Esophagus squamous epithelium (tissue), 5 donors: ENCODE results near the gene SPECC1L. TPM values are rescaled to one million over a fixed set of nuclear protein-coding genes. Genes with fewer than 3 reads are reported as not detected.

ENCODE experiments used
- DNase-seq: peaks from one replicate; lab custom pipeline; 2025; lab: John Stamatoyannopoulos, UW
- H3K27ac ChIP-seq, 4 donors: fragments of 200-600 bp; sonication (generic); one replicate each; pipeline ENCODE4 v1.5.1; 2016 to 2019; ENCODE audit warnings: mild to moderate bottlenecking in 1 of 4
- H3K27me3 ChIP-seq, 4 donors: fragments of 200-600 bp; sonication (generic); 1 replicate in 3 of 4; 2 replicates in 1 of 4; pipeline versions ENCODE4 v1.5.1 to v1.6.0; 2017 to 2021; ENCODE audit warnings: antibody characterized with exemption in 1 of 4
- H3K36me3 ChIP-seq, 3 donors: fragments of 200-600 bp; sonication (generic); one replicate each; pipeline ENCODE4 v1.5.1; 2016 to 2019
- H3K4me1 ChIP-seq, 3 donors: fragments of 200-600 bp; sonication (generic); one replicate each; pipeline ENCODE4 v1.5.1; 2017 to 2019
- H3K4me3 ChIP-seq, 4 donors: fragments of 200-600 bp; sonication (generic); 1 replicate in 3 of 4; 2 replicates in 1 of 4; pipeline ENCODE4 v1.5.1; 2016 to 2019; ENCODE audit warnings: mild to moderate bottlenecking in 2 of 4, moderate library complexity in 1 of 4
- H3K9me3 ChIP-seq, 3 donors: fragments of 200-600 bp; sonication (generic); one replicate each; pipeline ENCODE4 v1.5.1; 2016 to 2019
- CTCF ChIP-seq, 6 experiments: fragments of 450-650 bp in 4 of 6; fragments of 200-600 bp in 2 of 6; sonication (generic) in 2 of 6; IDR thresholded peaks; one replicate each; pipeline ENCODE4 v1.5.1; 2016 to 2019; ENCODE audit warnings: antibody characterized with exemption in 6 of 6, mild to moderate bottlenecking in 4 of 6, moderate library complexity in 4 of 6
- POLR2A ChIP-seq, 4 donors: fragments of 450-650 bp; IDR thresholded peaks; one replicate each; pipeline ENCODE4 v1.6.1; 2017; ENCODE audit warnings: antibody characterized with exemption in 4 of 4, mild to moderate bottlenecking in 4 of 4, moderate library complexity in 3 of 4
- WGBS, 2 donors: methylation state at CpG; one replicate each; pipeline ENCODE4 v1.1.5; 2018; 5-methylcytosine and 5-hydroxymethylcytosine counted together
- intact Hi-C: fragments of 100-400 bp; cut with DNase I; formaldehyde crosslinking; loops from one replicate; pipeline ENCODE4 v1.15.0; 2022
- total RNA-seq, 4 donors: library from RNA; depleted of rRNA; stranded (reverse); fragments of >200 nt; gene quantifications; one replicate each; pipeline ENCODE4 v1.1.0, GENCODE V29; 2016
- donor health status: DM: yes; HTN: yes; CAD: no.

The SPECC1L gene
- total RNA-seq, 4 donors from 2014 or later = 21.4 to 31.9 (median 27.7) TPM

- Histone ChIP-seq H3K36me3 (peaks cover 8 to 77% (median 16%) of the 10 kb centered on the region in 3 donors), H3K4me1 (peaks cover 0 to 7% (median 0%) of the 10 kb centered on the region in 3 donors), H3K9me3 (no peaks in the 10 kb centered on the region), H3K4me3 (no peak overlapping the region), H3K27me3 (no peaks in the 10 kb centered on the region), H3K27ac (no peak overlapping the region)
- TF ChIP-seq CTCF (IDR thresholded peaks at IDR 0.05) (no peak), POLR2A (IDR thresholded peaks at IDR 0.05) (no peak)
- 100% methylated on average over 2 of the region's 9 CpGs for WGBS, 2 donors
- no peak for DNase-seq
- intact Hi-C loops = no loop called here
These were observed 142.6 kb downstream of the SPECC1L start for GRCh38 chr22:24413271-24413670.

- Histone ChIP-seq H3K27me3 (no peaks in the 10 kb centered on the region), H3K9me3 (no peaks in the 10 kb centered on the region), H3K27ac (no peak overlapping the region), H3K36me3 (peaks cover 8 to 73% (median 16%) of the 10 kb centered on the region in 3 donors), H3K4me3 (no peak overlapping the region), H3K4me1 (peaks cover 2 to 6% (median 3%) of the 10 kb centered on the region in 3 donors)
- intact Hi-C loops = no loop called here
- 80 to 81% methylated on average over 15 to 17 of the region's 18 CpGs for WGBS, 2 donors
- DNase-seq = no peak
- TF ChIP-seq CTCF (IDR thresholded peaks at IDR 0.05) (no peak), POLR2A (IDR thresholded peaks at IDR 0.05) (no peak)
These were observed 143.2 kb downstream of the SPECC1L start for GRCh38 chr22:24413736-24414385.

GRCh38 chr22:24414523-24414922 lies 143.9 kb downstream of the SPECC1L start:
- no peaks in the 10 kb centered on the region for H3K27me3 ChIP-seq
- DNase-seq = no peak
- 86% methylated on average over 16 of the region's 21 CpGs; no CpG with 5 or more reads in 1 of the 2 donors for whole genome bisulfite sequencing, 2 donors
- intact Hi-C loops = no loop called here
- H3K4me3 ChIP-seq = no peak overlapping the region
- peaks cover 8 to 73% (median 16%) of the 10 kb centered on the region in 3 donors for H3K36me3 ChIP-seq
- TF ChIP-seq CTCF (IDR thresholded peaks at IDR 0.05) (no peak), POLR2A (IDR thresholded peaks at IDR 0.05) (no peak)
- H3K9me3 ChIP-seq = no peaks in the 10 kb centered on the region
- H3K4me1 ChIP-seq = peaks cover 6 to 12% (median 8%) of the 10 kb centered on the region in 3 donors
- H3K27ac ChIP-seq = no peak overlapping the region

DNA sequence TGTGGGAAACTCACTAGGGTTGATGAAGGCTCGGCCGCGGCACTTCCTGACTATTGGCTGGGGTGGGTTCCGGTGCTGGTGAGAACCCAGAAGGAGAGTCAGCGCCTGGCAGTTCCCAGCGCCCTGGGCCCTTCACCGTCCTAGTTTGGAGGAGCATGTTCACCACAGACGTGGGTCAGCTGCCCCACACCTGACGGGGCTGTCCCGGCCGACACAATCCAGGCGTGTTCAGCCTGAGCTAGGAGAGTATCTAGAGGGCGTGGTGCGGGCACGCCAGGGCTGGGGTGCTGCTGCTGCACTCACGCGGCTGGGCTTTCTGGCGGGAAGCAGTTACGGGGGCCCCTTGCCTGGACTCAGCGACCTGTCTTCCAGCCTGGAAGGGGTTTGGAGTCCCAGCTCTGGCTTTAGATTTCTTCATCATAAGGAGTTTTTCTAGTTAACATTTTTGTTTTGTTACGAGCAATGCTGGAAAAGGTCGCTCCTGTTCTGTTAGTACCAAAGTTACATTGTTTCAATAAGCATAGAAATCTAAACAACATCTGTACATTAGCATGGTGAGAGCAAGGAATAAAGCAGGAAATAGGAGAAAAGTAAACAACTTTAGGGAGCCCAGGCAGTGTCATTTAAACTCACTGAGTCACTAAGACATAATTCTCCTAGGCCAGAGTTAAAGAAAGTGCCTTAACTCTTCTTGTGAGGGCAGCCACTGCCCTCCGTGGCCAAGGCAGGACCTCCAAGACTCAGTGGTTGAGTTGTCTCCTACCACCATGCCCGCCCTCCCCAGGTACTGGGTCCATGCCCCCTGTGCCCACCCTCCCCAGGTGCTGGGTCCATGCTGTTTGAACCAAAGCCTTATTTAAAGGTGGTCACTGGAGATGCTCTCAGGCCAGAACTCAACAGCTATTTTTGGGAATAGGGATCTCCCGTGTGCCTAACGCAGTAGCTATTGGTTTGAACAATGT lies 144.6 kb downstream of the SPECC1L start:
- H3K9me3 ChIP-seq = no peaks in the 10 kb centered on the region
- intact Hi-C loops = no loop called here
- H3K4me3 ChIP-seq = no peak overlapping the region
- H3K27ac ChIP-seq = no peak overlapping the region
- H3K4me1 ChIP-seq = peaks cover 6 to 19% (median 15%) of the 10 kb centered on the region in 3 donors
- peaks cover 8 to 73% (median 16%) of the 10 kb centered on the region in 3 donors for H3K36me3 ChIP-seq
- TF ChIP-seq POLR2A (IDR thresholded peaks at IDR 0.05) (no peak), CTCF (IDR thresholded peaks at IDR 0.05) (no peak)
- no peaks in the 10 kb centered on the region for H3K27me3 ChIP-seq
- 76 to 88% methylated on average over 7 to 26 of the region's 26 CpGs for WGBS, 2 donors
- no peak for DNase-seq
